BLaER1 (cell line): Measurements from ENCODE around the gene IL36RN.

Experiments used
- H3K27ac ChIP-seq: shearing (Covaris generic); formaldehyde crosslinking; 2 replicates; pipeline ENCODE4 v1.8.1; 2022
- H3K27me3 ChIP-seq: shearing (Covaris generic); formaldehyde crosslinking; 2 replicates; pipeline ENCODE4 v1.8.1; 2022
- H3K36me3 ChIP-seq: shearing (Covaris generic); formaldehyde crosslinking; 2 replicates; pipeline ENCODE4 v1.8.1; 2022
- H3K4me1 ChIP-seq: shearing (Covaris generic); formaldehyde crosslinking; 2 replicates; pipeline ENCODE4 v1.8.1; 2022
- H3K4me2 ChIP-seq: shearing (Covaris generic); formaldehyde crosslinking; 2 replicates; pipeline ENCODE4 v1.8.1; 2022
- H3K4me3 ChIP-seq: shearing (Covaris generic); formaldehyde crosslinking; 2 replicates; pipeline ENCODE4 v1.8.1; 2022
- H3K9ac ChIP-seq: shearing (Covaris generic); formaldehyde crosslinking; 2 replicates; pipeline ENCODE4 v1.8.1; 2022
- H3K9me3 ChIP-seq: shearing (Covaris generic); formaldehyde crosslinking; 2 replicates; pipeline ENCODE4 v1.8.1; 2022
- H4K20me1 ChIP-seq: shearing (Covaris generic); formaldehyde crosslinking; 2 replicates; pipeline ENCODE4 v1.8.1; 2022
- Cebpa-rat ChIP-seq: shearing (Covaris generic); IDR thresholded peaks from 2 replicates; pipeline ENCODE4 v1.8.1; 2022

The IL36RN gene

DNA sequence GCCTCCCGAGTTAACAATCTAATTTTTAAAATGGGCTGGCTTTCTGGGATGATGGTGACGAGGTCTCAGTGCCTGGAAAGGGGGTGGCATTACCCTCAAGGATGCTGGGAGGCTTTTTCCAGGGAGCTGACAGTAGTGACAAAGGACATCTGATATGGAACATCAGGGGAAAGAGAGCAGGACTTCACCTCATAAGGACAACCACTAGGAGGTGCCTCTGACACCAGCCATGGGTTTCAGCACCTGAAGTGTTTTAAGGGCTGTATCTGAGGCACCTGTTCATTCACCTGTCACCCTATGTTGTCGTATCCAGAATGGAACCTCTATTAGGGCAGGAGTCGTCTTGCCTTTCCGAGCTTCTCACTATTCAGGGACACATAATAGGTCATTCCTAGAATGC lies 17.1 kb upstream of the IL36RN start:
- Histone ChIP-seq H3K27ac (no peak overlapping the region), H3K27me3 (no peaks in the 10 kb centered on the region)
- TF ChIP-seq Cebpa-rat = no peak

DNA sequence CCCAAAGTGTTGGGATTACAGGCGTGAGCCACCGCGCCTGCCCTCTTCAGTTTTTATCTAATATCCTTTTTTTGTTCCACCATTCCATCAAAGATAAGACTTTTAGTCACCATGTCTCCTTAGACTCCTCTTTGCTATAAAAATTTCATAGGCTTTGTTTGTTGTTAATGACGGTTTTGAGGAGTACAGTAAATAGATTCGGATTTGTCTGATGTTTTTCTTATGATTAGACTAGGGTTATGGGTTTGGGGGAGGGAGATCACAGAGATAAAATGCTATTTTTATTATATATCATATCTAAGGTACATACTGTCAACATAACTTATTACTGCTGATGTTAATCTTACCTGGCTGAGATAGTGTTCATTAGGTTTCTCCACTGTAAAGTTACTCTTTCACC lies 12.5 kb upstream of the IL36RN start:
- H3K9me3 ChIP-seq = peaks cover 6% of the 10 kb centered on the region
- H3K9ac ChIP-seq = no peak overlapping the region
- no peak overlapping the region for H3K4me3 ChIP-seq
- no peaks in the 10 kb centered on the region for H3K4me1 ChIP-seq
- H3K36me3 ChIP-seq = no peaks in the 10 kb centered on the region
- H3K4me2 ChIP-seq = no peak overlapping the region
- no peak for TF ChIP-seq Cebpa-rat
- H3K27ac ChIP-seq = no peak overlapping the region
- H4K20me1 ChIP-seq = no peaks in the 10 kb centered on the region
- no peaks in the 10 kb centered on the region for H3K27me3 ChIP-seq

More for the DNA sequence above, 17.1 kb upstream of the IL36RN start:
- Histone ChIP-seq H4K20me1 (no peaks in the 10 kb centered on the region), H3K9me3 (no peaks in the 10 kb centered on the region), H3K9ac (no peak overlapping the region), H3K4me3 (no peak overlapping the region), H3K4me2 (no peak overlapping the region), H3K4me1 (no peaks in the 10 kb centered on the region), H3K36me3 (no peaks in the 10 kb centered on the region)

- H3K9ac ChIP-seq = no peak overlapping the region
Observed at GRCh38 chr2:113050921-113051895, 7.8 kb upstream of the IL36RN start.

GRCh38 chr2:113052396-113052917 lies 6.5 kb upstream of the IL36RN start, which contains the start of gene IL36B:
TSS of gene IL36B (minus strand) at chr2:113052867.
- Histone ChIP-seq H3K36me3 (no peaks in the 10 kb centered on the region), H3K27ac (no peak within 1 kb of the TSS), H4K20me1 (no peaks in the 10 kb centered on the region), H3K9me3 (peaks cover 37% of the 10 kb centered on the region), H3K4me1 (no peaks in the 10 kb centered on the region), H3K4me3 (no peak within 1 kb of the TSS), H3K9ac (no peak within 1 kb of the TSS), H3K27me3 (no peaks in the 10 kb centered on the region), H3K4me2 (no peak within 1 kb of the TSS)
- no peak for TF ChIP-seq Cebpa-rat

More at GRCh38 chr2:113050921-113051895, 7.8 kb upstream of the IL36RN start:
- Histone ChIP-seq H4K20me1 (no peaks in the 10 kb centered on the region), H3K36me3 (no peaks in the 10 kb centered on the region), H3K4me1 (no peaks in the 10 kb centered on the region), H3K27ac (no peak overlapping the region), H3K4me3 (no peak overlapping the region), H3K4me2 (no peak overlapping the region), H3K9me3 (peaks cover 35% of the 10 kb centered on the region), H3K27me3 (no peaks in the 10 kb centered on the region)
- TF ChIP-seq Cebpa-rat = no peak

DNA sequence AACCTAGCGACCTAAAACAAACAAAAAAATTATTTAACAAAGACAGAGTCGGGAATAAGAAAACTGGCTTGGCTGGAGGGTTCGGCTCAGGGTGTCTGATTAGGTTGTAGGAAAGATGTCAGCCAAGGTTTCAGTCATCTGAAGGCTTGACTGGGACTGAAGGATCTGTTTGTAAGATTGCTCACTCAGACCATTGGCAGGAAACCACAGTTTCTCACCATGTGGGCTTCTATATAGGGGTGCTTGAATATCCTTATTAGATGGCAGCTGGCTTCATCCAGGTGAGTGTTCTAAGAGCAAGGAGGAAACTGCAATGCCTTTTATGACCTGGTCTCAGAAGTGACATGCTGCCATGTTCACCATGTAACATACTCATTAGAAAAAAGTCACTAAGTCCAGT lies 5.3 kb upstream of the IL36RN start:
- Histone ChIP-seq H3K4me1 (no peaks in the 10 kb centered on the region), H3K9me3 (peaks cover 37% of the 10 kb centered on the region), H3K27me3 (no peaks in the 10 kb centered on the region), H3K4me2 (no peak overlapping the region), H3K27ac (no peak overlapping the region), H3K36me3 (no peaks in the 10 kb centered on the region), H3K9ac (no peak overlapping the region), H3K4me3 (no peak overlapping the region), H4K20me1 (no peaks in the 10 kb centered on the region)
- no peak for TF ChIP-seq Cebpa-rat

GRCh38 chr2:113054066-113054465 lies 4.9 kb upstream of the IL36RN start:
- no peak for TF ChIP-seq Cebpa-rat
- Histone ChIP-seq H3K4me2 (no peak overlapping the region), H3K4me1 (no peaks in the 10 kb centered on the region), H4K20me1 (no peaks in the 10 kb centered on the region), H3K27me3 (no peaks in the 10 kb centered on the region), H3K9ac (no peak overlapping the region), H3K36me3 (no peaks in the 10 kb centered on the region), H3K27ac (no peak overlapping the region), H3K9me3 (peaks cover 37% of the 10 kb centered on the region), H3K4me3 (no peak overlapping the region)

GRCh38 chr2:113056521-113056920 lies 2.5 kb upstream of the IL36RN start:
- no peaks in the 10 kb centered on the region for H3K27me3 ChIP-seq
- no peak for TF ChIP-seq Cebpa-rat
- H3K36me3 ChIP-seq = no peaks in the 10 kb centered on the region
- no peak overlapping the region for H3K4me3 ChIP-seq
- H3K27ac ChIP-seq = no peak overlapping the region
- no peaks in the 10 kb centered on the region for H3K4me1 ChIP-seq
- no peak overlapping the region for H3K9ac ChIP-seq
- no peaks in the 10 kb centered on the region for H4K20me1 ChIP-seq
- peaks cover 32% of the 10 kb centered on the region for H3K9me3 ChIP-seq
- no peak overlapping the region for H3K4me2 ChIP-seq

DNA sequence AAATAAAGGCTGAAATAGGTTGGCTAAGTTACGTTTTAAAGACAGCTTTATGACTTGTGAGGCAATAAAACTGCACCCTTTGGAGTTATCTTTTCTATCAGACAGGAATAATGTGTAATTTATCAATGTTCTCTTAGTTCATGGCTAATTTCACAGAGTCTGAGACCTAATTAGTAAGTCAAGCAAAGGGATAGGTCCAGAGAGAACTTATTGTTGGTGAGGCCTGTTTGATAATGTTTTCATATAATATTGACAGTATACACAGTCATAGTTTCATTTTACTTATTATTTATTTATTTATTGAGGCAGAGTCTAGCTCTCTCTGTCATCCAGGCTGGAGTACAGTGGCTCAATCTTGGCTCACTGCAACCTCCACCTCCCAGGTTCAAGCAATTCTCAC lies 1.9 kb upstream of the IL36RN start:
- Histone ChIP-seq H3K27ac (no peak overlapping the region), H3K9ac (no peak overlapping the region), H3K4me3 (no peak overlapping the region), H3K27me3 (no peaks in the 10 kb centered on the region), H3K4me2 (no peak overlapping the region), H3K9me3 (peaks cover 32% of the 10 kb centered on the region), H3K4me1 (no peaks in the 10 kb centered on the region), H3K36me3 (no peaks in the 10 kb centered on the region), H4K20me1 (no peaks in the 10 kb centered on the region)
- TF ChIP-seq Cebpa-rat = no peak

- Histone ChIP-seq H3K4me3 (no peak overlapping the region), H3K27me3 (no peaks in the 10 kb centered on the region), H3K4me2 (no peak overlapping the region), H3K4me1 (no peaks in the 10 kb centered on the region), H3K27ac (no peak overlapping the region), H3K36me3 (no peaks in the 10 kb centered on the region), H4K20me1 (no peaks in the 10 kb centered on the region), H3K9me3 (peaks cover 29% of the 10 kb centered on the region), H3K9ac (no peak overlapping the region)
- TF ChIP-seq Cebpa-rat = no peak
Observed at GRCh38 chr2:113058411-113058994, 495 bp upstream of the IL36RN start.

GRCh38 chr2:113060396-113060795 lies 1.4 kb downstream of the IL36RN start:
- H3K4me2 ChIP-seq = no peak overlapping the region
- no peaks in the 10 kb centered on the region for H3K36me3 ChIP-seq
- no peak overlapping the region for H3K27ac ChIP-seq
- TF ChIP-seq Cebpa-rat = no peak
- no peaks in the 10 kb centered on the region for H3K27me3 ChIP-seq
- H4K20me1 ChIP-seq = no peaks in the 10 kb centered on the region
- H3K4me1 ChIP-seq = no peaks in the 10 kb centered on the region
- H3K9ac ChIP-seq = no peak overlapping the region
- peaks cover 17% of the 10 kb centered on the region for H3K9me3 ChIP-seq
- no peak overlapping the region for H3K4me3 ChIP-seq
